ENCODE data around the gene DDRGK1.
"Not testable (repeated sequence)": the region's sequence is repeated elsewhere in the genome, so short reads cannot be mapped to it uniquely, and the experiment has no call there.

The DDRGK1 gene

DNA sequence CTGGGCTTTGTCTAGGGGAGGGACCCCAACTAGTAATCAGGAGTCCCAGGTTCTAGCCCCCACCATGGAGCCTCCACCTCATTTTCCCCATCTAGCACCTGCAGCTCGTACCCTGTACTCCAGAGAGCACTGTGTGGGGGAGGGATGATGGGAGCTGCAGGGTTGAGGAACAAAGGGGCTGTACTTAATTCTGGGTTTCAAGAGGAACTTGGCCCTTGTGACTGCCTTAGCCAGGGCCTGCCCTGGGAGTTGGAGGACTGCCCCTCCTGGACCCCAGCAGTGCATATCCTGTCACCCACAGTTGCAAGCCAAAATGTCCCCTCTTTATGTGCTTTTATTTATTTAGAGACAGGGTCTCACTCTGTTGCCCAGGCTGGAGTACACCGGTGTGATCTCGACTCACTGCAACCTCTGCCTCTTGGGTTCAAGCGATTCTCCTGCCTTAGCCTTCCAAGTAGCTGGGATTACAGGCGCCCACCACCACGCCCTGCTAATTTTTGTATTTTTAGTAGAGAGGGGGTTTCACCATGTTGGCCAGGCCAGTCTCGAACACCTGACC is 11.0 kb upstream of the DDRGK1 start:
- not testable (repeated sequence) for DNase-seq (ENCODE audit: low read depth)

- no peak for DNase-seq (ENCODE audit: low read depth)
Measured at GRCh38 chr20:3213226-3213625, 8.7 kb upstream of the DDRGK1 start.

DNA sequence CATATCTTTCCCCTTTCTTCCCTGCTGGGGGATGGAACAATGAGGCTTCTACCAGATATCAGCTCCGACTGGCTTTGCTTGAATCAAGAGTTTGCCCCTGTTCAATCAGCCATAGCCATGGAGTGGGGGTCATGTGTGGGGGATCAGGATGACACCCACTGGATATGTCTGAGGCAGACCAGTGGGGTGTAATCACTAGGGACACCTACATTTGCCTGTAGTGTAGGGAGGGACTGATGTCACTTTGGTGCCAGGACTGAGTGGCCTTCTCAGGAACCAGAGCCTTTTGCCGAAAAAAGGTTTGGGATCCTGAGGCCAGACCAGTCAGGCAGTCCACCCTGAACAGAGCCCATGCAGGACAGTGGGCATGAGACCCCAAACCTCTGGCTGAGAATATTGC is 5.9 kb upstream of the DDRGK1 start:
- no peak for DNase-seq (ENCODE audit: low read depth)

- no peak for DNase-seq (ENCODE audit: low read depth)
Measured at GRCh38 chr20:3209946-3210317, 5.5 kb upstream of the DDRGK1 start.

DNA sequence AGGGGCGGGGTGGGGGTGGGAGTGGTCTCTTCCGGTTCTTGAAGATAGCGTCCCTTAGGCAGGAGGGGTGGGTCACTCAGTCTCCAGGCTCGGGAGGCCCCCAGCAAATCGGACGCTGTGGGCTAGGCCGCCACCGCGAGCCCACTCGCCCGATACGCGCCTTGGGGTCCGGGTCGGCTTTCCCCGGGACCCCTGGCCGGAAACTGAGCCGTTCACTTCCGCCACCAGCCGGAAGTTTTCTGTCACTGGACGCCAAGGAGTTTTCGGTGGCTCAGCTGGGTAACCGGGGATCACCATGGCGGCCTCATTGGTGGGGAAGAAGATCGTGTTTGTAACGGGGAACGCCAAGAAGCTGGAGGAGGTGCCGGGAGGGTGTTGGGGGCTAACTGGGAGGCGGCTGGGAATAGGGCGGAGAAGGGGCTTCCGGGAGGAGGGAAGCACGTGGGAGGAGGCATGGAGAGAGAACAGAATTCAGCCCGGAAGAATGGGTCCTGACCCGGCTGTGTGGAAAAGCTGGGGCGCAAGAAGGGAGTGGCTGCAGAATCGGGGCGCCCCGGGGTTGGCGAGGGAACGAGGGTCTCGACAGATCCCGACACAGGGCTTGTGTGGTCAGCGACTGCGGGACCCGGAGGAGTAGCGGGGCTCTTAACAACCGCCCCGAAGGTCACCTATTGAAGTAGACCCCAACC is 4.9 kb upstream of the DDRGK1 start, which contains the start of gene ITPA:
ITPA (plus strand) TSS at position 242 of the 689 bp plus-strand sequence; CDS start at position 296, 54 bp downstream.
- DNase-seq (ENCODE audit: low read depth): no peak

- DNase-seq (ENCODE audit: low read depth): no peak
Measured at GRCh38 chr20:3208786-3209256, 4.3 kb upstream of the DDRGK1 start.

- no peak for DNase-seq (ENCODE audit: low read depth)
Measured at GRCh38 chr20:3203315-3204123, 963 bp downstream of the DDRGK1 start.

DNA sequence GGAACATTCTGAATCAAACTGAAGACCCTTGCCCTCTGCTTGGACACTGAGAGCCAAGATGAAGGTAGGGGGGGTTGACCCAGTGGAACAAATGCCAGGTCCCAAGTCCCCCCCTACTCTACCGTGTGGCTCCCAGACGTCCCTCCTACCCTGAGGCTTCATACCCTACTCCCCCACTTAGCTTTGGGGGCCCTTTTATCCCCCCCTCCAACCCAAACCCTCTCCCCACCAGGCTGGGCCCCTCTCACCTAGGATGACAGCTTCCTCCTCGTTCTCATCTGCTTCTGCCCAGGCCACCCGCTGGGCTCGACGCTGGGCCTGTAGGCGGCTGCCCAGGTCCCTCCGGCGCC is 1.5 kb downstream of the DDRGK1 start:
- no peak for DNase-seq (ENCODE audit: low read depth)

DNA sequence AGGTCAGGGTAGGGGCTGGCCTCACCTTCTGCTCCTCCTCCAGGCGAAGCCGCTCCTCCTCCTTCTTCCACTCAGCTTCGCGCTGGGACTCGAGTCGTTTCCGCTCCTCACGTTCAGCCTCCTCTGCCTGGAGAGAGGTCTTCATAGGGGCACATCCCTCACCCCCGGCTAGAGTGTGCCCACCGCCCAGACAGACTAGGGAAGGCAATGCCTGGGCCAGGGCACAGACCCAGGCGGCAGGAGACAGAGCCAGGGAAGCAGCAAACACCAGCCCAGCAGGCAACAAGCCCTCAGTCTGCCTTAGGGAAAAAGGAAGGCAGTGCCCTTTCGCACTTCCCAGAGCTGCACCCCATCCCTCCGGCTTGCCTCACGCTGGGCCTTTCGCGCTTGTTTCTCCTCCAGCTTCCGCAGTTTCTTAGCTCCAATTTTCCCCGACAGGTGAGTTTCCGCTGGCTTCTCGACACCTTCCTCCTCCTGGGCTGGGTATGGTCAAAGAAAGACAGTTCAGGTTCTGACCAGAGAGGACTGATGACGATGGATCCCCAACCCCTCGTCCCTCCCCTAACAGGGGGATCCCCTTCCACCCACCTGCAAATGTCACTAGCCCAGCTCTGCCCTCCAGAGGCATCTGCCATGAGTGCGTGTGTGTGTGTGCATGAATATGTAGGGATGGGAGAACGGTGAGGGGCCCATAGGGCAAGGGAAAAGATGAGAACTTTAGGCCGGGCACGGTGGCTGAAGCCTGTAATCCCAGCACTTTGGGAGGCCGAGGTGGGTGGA is 4.3 kb downstream of the DDRGK1 start:
- DNase-seq (ENCODE audit: low read depth): no peak

DNA sequence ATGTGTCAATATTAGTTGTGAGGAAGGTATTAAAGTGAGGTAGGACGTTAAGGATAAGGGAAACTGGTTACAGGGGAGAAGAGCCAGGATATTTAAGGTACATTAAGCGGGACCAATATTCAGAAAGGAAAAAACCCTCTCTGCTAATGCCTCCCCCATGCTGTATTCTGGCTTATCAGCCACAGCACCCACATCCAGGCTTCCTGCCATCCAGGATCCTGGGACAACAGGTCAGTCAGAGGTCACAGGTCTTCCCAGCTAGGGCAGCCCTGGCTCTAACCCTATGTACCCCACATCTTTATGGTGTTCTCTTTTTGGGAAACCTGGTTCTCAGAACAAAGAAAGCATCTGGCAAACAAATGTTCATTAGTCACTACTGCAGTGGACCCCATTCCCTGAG is 5.3 kb downstream of the DDRGK1 start:
- no peak for DNase-seq (ENCODE audit: low read depth)

DNA sequence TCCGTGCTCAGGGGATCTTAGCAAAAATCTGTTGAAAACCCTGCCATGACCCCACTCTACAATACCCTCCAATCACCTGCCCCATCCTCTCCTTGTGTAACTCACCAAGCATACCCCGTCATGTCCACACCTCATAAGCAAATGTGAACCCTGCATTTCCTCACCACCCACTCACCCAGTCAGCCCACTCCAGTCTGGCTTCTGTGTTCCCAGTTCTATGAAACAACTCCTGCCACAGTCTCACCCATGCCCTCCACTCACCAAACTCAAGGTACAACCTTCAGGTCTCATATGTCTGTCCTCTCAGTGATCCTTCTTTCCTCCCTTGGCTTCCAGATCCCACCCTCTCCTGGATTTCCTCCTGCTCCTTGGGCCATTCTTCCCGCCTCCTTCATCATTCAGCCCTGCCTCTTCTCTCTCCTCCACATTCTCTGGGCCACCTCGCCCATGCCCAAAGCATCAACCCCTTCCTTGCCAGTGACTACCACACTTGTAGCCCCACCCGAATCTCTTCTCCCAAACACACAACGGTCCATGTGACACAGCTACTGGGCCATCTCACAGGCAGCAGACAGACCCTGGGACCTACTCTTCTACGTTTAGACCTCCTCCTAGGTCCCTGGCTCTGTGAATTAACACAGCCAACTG is 8.8 kb downstream of the DDRGK1 start:
- no peak for DNase-seq (ENCODE audit: low read depth)

- DNase-seq (ENCODE audit: low read depth): no peak
Measured at GRCh38 chr20:3194617-3195280, 9.7 kb downstream of the DDRGK1 start.

DNA sequence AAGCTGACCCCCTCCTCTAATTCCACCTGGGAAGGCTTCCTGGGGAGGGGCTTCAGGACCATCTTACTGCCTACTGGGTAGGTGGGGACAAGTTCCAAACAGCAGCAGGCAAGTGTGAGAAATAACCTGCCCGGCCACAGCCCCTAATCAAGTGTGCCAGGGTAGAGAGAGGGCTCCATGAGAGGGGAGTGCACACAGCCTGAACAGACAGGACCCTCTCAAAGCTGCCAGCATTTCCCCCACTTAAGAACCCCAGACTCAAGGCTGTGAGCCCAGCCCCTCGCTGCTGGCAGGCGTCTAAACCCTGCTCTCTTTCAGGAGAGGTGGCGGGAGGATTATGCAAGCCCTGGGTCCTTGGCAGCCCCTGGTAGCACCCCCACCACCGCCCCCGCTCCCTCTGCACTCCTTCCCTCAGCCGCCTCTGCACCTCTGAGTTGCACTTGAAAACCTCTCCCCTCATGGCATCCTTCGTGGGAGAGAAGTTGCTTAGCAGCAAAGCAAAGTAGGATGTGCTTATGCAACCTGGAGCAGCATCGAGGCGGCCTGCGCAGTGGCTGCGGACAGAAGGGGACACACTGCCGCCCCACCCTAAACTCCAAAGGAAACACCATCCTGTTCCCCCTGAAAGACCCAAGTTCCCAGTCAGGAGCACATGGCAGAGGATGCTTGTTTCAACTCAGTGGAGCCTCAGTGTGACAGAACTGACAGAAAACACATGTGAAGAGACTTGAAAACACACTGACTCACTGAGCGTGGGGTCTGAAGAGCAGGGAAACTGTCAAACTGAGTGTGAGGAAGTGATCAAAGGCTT is 10.5 kb downstream of the DDRGK1 start:
- DNase-seq (ENCODE audit: low read depth): no peak

DNA sequence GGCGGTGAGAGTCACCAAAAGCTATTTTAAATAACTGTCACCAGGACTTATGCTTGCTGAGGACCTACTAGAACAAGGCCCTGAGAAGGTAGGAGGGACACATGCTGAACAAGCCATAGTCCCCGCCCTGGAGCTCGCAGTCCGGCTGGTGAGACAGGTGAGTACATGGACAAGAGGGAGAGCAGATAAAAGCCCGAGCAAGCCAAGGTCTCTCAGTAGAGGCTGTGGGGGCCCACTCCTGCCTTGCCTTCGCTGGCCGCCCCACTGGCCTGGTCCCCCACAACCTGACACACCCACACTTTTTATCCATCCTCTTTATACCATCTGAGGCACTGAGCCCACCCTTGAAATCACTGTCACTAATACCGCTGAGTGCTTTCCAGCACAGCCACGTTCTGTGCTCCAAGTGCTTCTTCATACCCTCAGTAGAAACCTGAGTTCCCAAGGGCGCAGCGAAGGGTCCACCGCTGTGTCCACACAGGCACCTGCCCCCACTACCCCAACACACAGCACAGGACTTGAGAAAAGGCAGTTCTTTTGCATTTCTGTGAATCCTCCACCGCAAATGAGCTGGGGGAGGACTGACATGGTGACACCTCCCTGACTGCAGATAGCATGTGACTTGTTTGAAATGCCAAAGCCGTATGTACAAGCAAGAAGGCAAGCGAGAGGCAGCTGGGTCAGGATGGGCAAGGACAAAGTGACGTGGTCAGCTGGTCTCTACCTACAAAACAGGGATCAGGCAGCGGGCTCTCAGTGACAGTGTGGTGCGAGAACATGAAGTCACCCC is 12.1 kb downstream of the DDRGK1 start:
- DNase-seq (ENCODE audit: low read depth): no peak

GRCh38 chr20:3190681-3191111 is 13.8 kb downstream of the DDRGK1 start:
- no peak for DNase-seq (ENCODE audit: low read depth)

GRCh38 chr20:3189561-3190131 is 14.8 kb downstream of the DDRGK1 start:
- no peak for DNase-seq (ENCODE audit: low read depth)

DNA sequence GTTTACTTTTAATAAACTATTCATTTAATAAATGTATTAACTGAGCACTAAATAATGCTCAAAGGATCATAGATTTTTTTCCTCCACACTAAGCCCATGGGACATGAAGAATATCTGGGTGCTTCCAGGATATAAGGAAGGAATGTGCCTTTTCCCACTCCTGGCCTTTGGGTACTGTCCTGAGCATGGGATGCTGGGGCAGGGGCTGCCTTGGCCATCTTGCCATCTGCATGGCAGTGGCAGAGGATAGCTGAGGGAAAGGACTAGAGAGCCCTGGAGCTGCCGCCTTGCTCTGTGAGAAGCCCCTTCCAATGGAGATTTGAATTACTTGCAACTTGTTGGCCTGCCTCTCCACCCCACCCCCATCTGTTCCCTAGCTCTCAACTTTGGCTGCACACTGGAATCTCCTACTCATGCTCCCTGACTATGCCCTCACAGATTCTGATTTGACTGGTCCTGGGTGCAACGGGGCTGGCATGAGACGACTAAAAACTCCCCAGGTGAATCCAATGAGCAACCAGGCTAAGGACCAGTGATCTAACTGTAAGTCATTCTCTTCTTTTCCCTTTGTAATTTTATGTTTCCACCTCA is 15.6 kb downstream of the DDRGK1 start:
- DNase-seq (ENCODE audit: low read depth): no peak

DNA sequence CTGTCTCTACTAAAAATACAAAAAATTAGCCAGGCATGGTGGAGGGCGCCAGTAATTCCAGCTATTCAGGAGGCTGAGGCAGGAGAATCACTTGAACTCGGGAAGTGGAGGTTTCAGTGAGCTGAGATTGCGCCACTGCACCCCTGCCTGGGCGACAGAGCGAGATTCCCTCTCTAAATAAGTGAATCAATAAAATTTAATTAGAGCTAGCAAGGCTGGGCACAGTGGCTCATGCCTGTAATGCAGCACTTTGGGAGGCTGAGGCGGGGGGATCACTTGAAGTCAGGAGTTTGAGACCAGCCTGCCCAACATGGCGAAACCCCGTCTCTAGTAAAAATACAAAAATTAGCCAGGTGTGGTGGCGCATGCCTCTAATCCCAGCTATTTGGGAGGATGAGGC is 16.6 kb downstream of the DDRGK1 start:
- DNase-seq (ENCODE audit: low read depth): not testable (repeated sequence)
